Stomach (tissue), 4 donors: Measurements from ENCODE around the gene ZNF136.

Experiments used
- CTCF ChIP-seq, 7 experiments: fragments of 450-650 bp in 4 of 7; fragments of 200-600 bp in 3 of 7; sonication (generic) in 3 of 7; IDR thresholded peaks; one replicate each; pipeline ENCODE4 v1.5.1; 2016 to 2019; ENCODE audit warnings: antibody characterized with exemption in 7 of 7, control low read depth in 2 of 7, mild to moderate bottlenecking in 1 of 7
- EP300 ChIP-seq: sonication (generic); formaldehyde crosslinking; IDR thresholded peaks from one replicate; pipeline ENCODE4 v1.6.1; 2017; ENCODE audit warnings: antibody characterized with exemption
- POLR2A ChIP-seq, 4 donors: fragments of 450-650 bp; IDR thresholded peaks; one replicate each; pipeline ENCODE4 v1.6.1; 2016; ENCODE audit warnings: antibody characterized with exemption in 4 of 4, control low read depth in 2 of 4, mild to moderate bottlenecking in 1 of 4, moderate library complexity in 1 of 4
- POLR2AphosphoS5 ChIP-seq, 3 donors: sonication (generic); formaldehyde crosslinking; IDR thresholded peaks; one replicate each; pipeline ENCODE4 v1.6.1; 2016; ENCODE audit warnings: antibody characterized with exemption in 3 of 3

- TF ChIP-seq CTCF (IDR thresholded peaks at IDR 0.05) (no peak), POLR2AphosphoS5 (IDR thresholded peaks at IDR 0.05) (no peak), POLR2A (IDR thresholded peaks at IDR 0.05) (no peak), EP300 (no peak)
These were observed 3.7 kb downstream of the ZNF136 start for GRCh38 chr19:12166626-12167025.
